ENCODE measurements around the gene ARHGEF19. TPM values are rescaled to one million over a fixed set of nuclear protein-coding genes. Genes with fewer than 3 reads are reported as not detected.

The ARHGEF19 gene
- total RNA-seq, 1 experiment from 2014 or later: 13.8 TPM

- Histone ChIP-seq H3K4me3 (ENCODE audit: low read length) (no peak overlapping the region), H3K4me2 (ENCODE audit: low read length) (no peak overlapping the region), H3K9me3 (ENCODE audit: low read length) (no peaks in the 10 kb centered on the region), H3K79me2 (ENCODE audit: low read length) (no peaks in the 10 kb centered on the region), H3K27ac (ENCODE audit: low read length) (no peak overlapping the region), H3K27me3 (ENCODE audit: low read length) (no peaks in the 10 kb centered on the region), H2AFZ (ENCODE audit: low read length) (no peak overlapping the region), H4K20me1 (ENCODE audit: low read length) (0 out of 2 replicates have a peak, but pooled peaks cover 2% of the 10 kb centered on the region), H3K9ac (ENCODE audit: low read length) (no peak overlapping the region), H3K4me1 (ENCODE audit: insufficient read depth, low read length) (peaks cover 17% of the 10 kb centered on the region), H3K36me3 (ENCODE audit: low read depth, low read length) (no peaks in the 10 kb centered on the region), H3F3A (ENCODE audit: low read length, unreplicated experiment) (no peaks in the 10 kb centered on the region), H3K9me2 (replicated peaks; ENCODE audit: low read length) (no peaks in the 10 kb centered on the region)
- ATAC-seq (peak; percentile 65), DNase-seq (peak; percentile 91)
- peak; percentile 90 for TF ChIP-seq CTCF (conservative IDR thresholded peaks at IDR 0.05; ENCODE audit: low read depth, low read length)
- TF ChIP-seq EZH2 (IDR thresholded peaks at IDR 0.05; ENCODE audit: low read length, unreplicated experiment): no peak
- intact Hi-C loops (cut with micrococcal nuclease): loop anchor here (1.0 to 5.0 kb wide), 2 partner anchors 37 to 165 kb away; no protein-coding TSS in a partner anchor
- no TSS peak for BruUV-seq (replicated peaks)
- CTCF ChIA-PET: interaction anchor here (0.5 to 1.9 kb wide), 7 partner anchors 30 to 408 kb away, joined by 3 to 7 read pairs (median 4); no protein-coding TSS in a partner anchor
- POLR2A ChIA-PET (ENCODE audit: unreplicated experiment): interaction anchor here (1.0 kb wide), 1 partner anchor 10 kb away, joined by 3 read pairs; no protein-coding TSS in a partner anchor
These were observed 31.6 kb upstream of the ARHGEF19 start for GRCh38 chr1:16243936-16244649.

- no peaks in the 10 kb centered on the region for H3K9me3 ChIP-seq (ENCODE audit: low read length)
- H3K4me2 ChIP-seq (ENCODE audit: low read length): no peak overlapping the region
- H3K27me3 ChIP-seq (ENCODE audit: low read length): no peaks in the 10 kb centered on the region
- no peak overlapping the region for H3K9ac ChIP-seq (ENCODE audit: low read length)
- ChIA-PET CTCF (interaction anchor here (0.5 kb wide), 1 partner anchor 407 kb away, joined by 3 read pairs; no protein-coding TSS in a partner anchor), POLR2A (ENCODE audit: unreplicated experiment) (no interaction called here)
- BruUV-seq (replicated peaks): no TSS peak
- no peak for ATAC-seq
- H3K79me2 ChIP-seq (ENCODE audit: low read length): no peaks in the 10 kb centered on the region
- H2AFZ ChIP-seq (ENCODE audit: low read length): no peak overlapping the region
- no peaks in the 10 kb centered on the region for H3K36me3 ChIP-seq (ENCODE audit: low read depth, low read length)
- H3F3A ChIP-seq (ENCODE audit: low read length, unreplicated experiment): no peaks in the 10 kb centered on the region
- no peak overlapping the region for H3K27ac ChIP-seq (ENCODE audit: low read length)
- no peak for DNase-seq
- TF ChIP-seq EZH2phosphoT487 (IDR thresholded peaks at IDR 0.05; ENCODE audit: borderline replicate concordance, low read length) (no peak), CTCF (conservative IDR thresholded peaks at IDR 0.05; ENCODE audit: low read depth, low read length) (no peak), EZH2 (IDR thresholded peaks at IDR 0.05; ENCODE audit: low read length, unreplicated experiment) (no peak)
- no peaks in the 10 kb centered on the region for H4K20me1 ChIP-seq (ENCODE audit: low read length)
- H3K4me1 ChIP-seq (ENCODE audit: insufficient read depth, low read length): peaks cover 12% of the 10 kb centered on the region
- H3K4me3 ChIP-seq (ENCODE audit: low read length): no peak overlapping the region
- H3K9me2 ChIP-seq (replicated peaks; ENCODE audit: low read length): no peaks in the 10 kb centered on the region
- intact Hi-C loops (cut with micrococcal nuclease): loop anchor here (5.0 kb wide), 1 partner anchor 36 kb away; no protein-coding TSS in a partner anchor
These were observed 30.8 kb upstream of the ARHGEF19 start for GRCh38 chr1:16243215-16243610.
